ENCODE results near the gene PDGFC. TPM values are rescaled to one million over a fixed set of nuclear protein-coding genes. Genes with fewer than 3 reads are reported as not detected.

PDGFC gene
- total RNA-seq, 1 experiment from 2014 or later, result 9.8 TPM

- Histone ChIP-seq H3K4me3 (replicated peaks in 1 of 2; ENCODE audit: low read depth in 1 of 2, low read length in 2 of 2) (no peak overlapping the region), H4K20me1 (ENCODE audit: insufficient read depth) (no peaks in the 10 kb centered on the region), H3K27ac (ENCODE audit: low read depth, low read length) (no peak overlapping the region), H3K27me3 (ENCODE audit: insufficient read depth, low read length) (no peaks in the 10 kb centered on the region), H2AFZ (ENCODE audit: low read depth, low read length, poor library complexity, severe bottlenecking) (no peak overlapping the region), H3K79me2 (ENCODE audit: insufficient read depth, low read length) (no peaks in the 10 kb centered on the region), H3K4me2 (ENCODE audit: low read length) (no peak overlapping the region), H3K4me1 (ENCODE audit: control insufficient read depth in 1 of 2, insufficient read depth in 2 of 2, low read length in 2 of 2) (no peaks in the 10 kb centered on the region), H3K9me3 (ENCODE audit: control insufficient read depth in 1 of 2, insufficient read depth in 1 of 2, low read depth in 1 of 2, low read length in 2 of 2) (no peaks in the 10 kb centered on the region), H3K9me2 (ENCODE audit: insufficient read depth) (no peaks in the 10 kb centered on the region), H3K9ac (ENCODE audit: low read length) (no peak overlapping the region), H3K36me3 (ENCODE audit: control insufficient read depth in 1 of 2, insufficient read depth in 2 of 2, low read length in 2 of 2) (no peaks in the 10 kb centered on the region)
- DNase-seq (ENCODE audit: low read depth, low spot score), result no peak
- RAD21 ChIA-PET (ENCODE audit: low non-redundant PET in 1 of 2, low total read pairs in 2 of 2, uncharacterized antibody in 2 of 2, unreplicated experiment in 2 of 2), result no interaction called here
- TF ChIP-seq ZNF274 (IDR thresholded peaks at IDR 0.05; ENCODE audit: low read depth, low read length) (no peak), SP1 (IDR thresholded peaks at IDR 0.05; ENCODE audit: low read depth) (no peak), RAD21 (IDR thresholded peaks at IDR 0.05; ENCODE audit: low read depth) (no peak), ZFX (IDR thresholded peaks at IDR 0.05) (no peak), CBX3 (IDR thresholded peaks at IDR 0.05; ENCODE audit: low read depth) (no peak), ATF3 (IDR thresholded peaks at IDR 0.05) (no peak), MAX (IDR thresholded peaks at IDR 0.05) (no peak), CEBPB (IDR thresholded peaks at IDR 0.05; ENCODE audit: low read depth) (no peak), SRF (IDR thresholded peaks at IDR 0.05; ENCODE audit: low read depth) (no peak), ELF1 (IDR thresholded peaks at IDR 0.05; ENCODE audit: borderline replicate concordance, low read depth) (no peak), CTCF (IDR thresholded peaks at IDR 0.05 in 2 of 3, conservative IDR thresholded peaks at IDR 0.05 in 1 of 3; ENCODE audit: borderline replicate concordance in 1 of 3, insufficient read depth in 1 of 3, low read depth in 2 of 3, low read length in 2 of 3) (no peak), EZH2 (IDR thresholded peaks at IDR 0.05) (no peak), JUND (IDR thresholded peaks at IDR 0.05) (no peak)
- intact Hi-C loops (cut with micrococcal nuclease), result no loop called here
- CTCF ChIA-PET, result no interaction called here
- BruUV-seq (replicated peaks), result no TSS peak
- ATAC-seq, result no peak
- POLR2A ChIA-PET, result no interaction called here
Observed at GRCh38 chr4:156901871-156902270, 69.7 kb downstream of the PDGFC start.
